CD4-positive, alpha-beta T cell treated with Interleukin-15 for 4 hours (primary cell): Measurements from ENCODE around the gene PHRF1.
"Not testable (repeated sequence)": the region's sequence is repeated elsewhere in the genome, so short reads cannot be mapped to it uniquely, and the experiment has no call there.

ENCODE experiments used
- DNase-seq: peaks from one replicate; pipeline ENCODE4 v3.0.0-alpha.2; 2020; ENCODE audit warnings: low spot score

Gene PHRF1

GRCh38 chr11:573146-573759, 3.0 kb upstream of the PHRF1 start:
- no peak for DNase-seq

- DNase-seq = not testable (repeated sequence)
Observed at GRCh38 chr11:574031-574570, 2.2 kb upstream of the PHRF1 start.

- no peak for DNase-seq
Observed at GRCh38 chr11:574632-575312, 1.5 kb upstream of the PHRF1 start.

GRCh38 chr11:575313-575995, 816 bp upstream of the PHRF1 start:
- no peak for DNase-seq

GRCh38 chr11:576811-577610, 741 bp downstream of the PHRF1 start:
- DNase-seq = no peak

DNA sequence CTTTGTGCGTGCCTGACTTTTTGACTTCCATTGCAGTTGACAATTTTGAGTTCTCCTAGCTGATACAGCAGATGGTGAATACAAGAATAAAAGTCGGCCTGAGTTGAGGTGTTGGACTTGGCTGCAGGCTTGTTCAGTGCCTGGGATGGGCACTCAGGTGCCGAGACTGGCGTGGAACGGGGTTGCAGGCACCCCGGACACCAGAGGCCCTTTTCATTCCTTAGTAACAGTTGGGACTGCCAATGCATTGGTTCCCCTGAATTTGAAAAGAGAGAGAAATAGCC, 1.3 kb downstream of the PHRF1 start:
- no peak for DNase-seq

GRCh38 chr11:578276-579035, 2.2 kb downstream of the PHRF1 start:
- no peak for DNase-seq

- DNase-seq = no peak
Observed at GRCh38 chr11:579830-580601, 3.7 kb downstream of the PHRF1 start.

GRCh38 chr11:581342-581741, 5.1 kb downstream of the PHRF1 start:
- DNase-seq = no peak

GRCh38 chr11:581752-582151, 5.5 kb downstream of the PHRF1 start:
- no peak for DNase-seq

GRCh38 chr11:584287-584686, 8.0 kb downstream of the PHRF1 start:
- DNase-seq = no peak

- no peak for DNase-seq
Observed at GRCh38 chr11:586376-587316, 10.4 kb downstream of the PHRF1 start.

GRCh38 chr11:587546-587945, 11.3 kb downstream of the PHRF1 start:
- no peak for DNase-seq

GRCh38 chr11:587978-588380, 11.7 kb downstream of the PHRF1 start:
- peak; percentile 74 for DNase-seq

GRCh38 chr11:589798-590197, 13.5 kb downstream of the PHRF1 start:
- DNase-seq = no peak

DNA sequence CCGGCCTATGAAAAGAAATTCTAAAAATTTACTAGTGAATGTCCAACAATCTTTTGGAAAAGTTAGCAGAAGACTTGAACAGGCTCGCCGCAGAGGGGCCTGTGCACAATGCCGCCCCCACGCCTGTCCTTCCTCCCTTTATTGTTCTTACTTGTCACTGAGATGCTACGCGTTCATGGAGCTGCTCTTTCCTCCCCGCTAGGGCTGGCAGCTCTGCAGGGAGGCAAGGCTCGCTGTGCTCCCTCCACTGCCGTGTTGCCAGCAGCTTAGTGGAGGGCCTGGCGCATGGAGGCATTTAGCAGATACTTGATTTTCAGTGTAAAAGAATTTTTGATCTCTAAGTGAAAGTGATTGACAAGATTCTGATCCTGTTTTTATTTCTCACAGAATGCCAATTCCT, 14.7 kb downstream of the PHRF1 start:
- DNase-seq = no peak

DNA sequence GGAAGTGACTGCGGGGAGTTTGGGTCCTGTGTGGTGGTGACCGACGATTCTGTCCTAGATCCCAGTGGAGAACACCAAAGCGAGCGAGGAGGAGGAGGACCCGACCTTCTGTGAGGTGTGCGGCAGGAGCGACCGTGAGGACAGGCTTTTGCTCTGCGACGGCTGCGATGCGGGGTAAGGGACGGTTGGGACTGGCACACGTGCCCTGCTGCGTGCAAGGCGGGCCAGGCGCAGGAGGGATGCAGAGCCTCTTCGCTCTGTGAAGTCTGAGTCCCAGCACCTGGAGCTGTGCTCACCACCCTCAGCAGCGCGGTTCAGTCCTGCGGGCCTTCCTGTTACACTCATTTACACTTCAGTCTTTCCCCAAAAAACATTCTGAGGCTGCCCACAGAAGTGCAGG, 16.2 kb downstream of the PHRF1 start:
- DNase-seq = no peak

DNA sequence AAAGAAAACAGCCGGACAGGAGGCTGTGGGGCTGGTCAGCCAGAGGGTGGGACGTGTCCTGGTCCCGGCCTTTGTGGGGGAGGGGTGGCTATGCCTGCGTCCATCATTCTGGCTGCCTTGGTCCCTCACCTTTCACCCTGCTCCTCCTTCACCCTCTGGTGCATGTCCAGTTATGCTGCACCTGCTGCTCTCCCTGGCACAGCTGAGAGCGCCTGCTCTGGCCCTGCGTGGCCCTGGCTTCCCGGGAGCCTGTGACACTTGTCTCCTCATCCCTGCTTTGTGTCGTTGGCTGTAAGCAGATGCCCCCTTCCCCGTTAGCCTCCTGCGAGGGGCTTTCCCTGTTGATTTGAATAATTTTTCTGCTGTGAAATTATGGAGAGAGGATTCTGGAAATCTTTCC, 16.6 kb downstream of the PHRF1 start:
- no peak for DNase-seq

- no peak for DNase-seq
Observed at GRCh38 chr11:593347-593746, 17.1 kb downstream of the PHRF1 start.

DNA sequence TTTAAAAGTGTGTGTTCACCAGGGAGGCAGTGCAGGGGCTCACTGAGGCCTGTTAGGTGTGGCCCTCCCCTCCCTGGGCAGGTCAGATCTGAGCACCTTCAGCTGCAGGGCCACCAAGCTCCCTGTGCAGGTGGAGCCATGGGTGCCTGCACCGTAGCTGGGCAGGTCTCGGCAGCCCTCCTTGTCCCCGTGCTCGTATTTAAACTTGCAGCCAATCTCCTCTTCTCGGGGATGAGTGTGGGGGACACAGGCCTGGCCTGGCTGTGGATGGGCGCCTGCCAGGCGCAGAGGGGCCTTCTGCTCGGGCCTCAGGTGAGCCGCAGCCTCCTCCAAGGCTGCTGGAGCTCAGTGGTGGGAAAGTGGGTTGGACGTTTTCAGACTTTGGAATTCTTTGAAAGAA, 19.1 kb downstream of the PHRF1 start:
- no peak for DNase-seq
